BE2C (cell line): ENCODE results near the gene TEPSIN.

ENCODE experiments used
- DNase-seq: peaks from one replicate; pipeline ENCODE4 v3.0.0-alpha.2; 2020
- H3K27me3 ChIP-seq: fragments of 250-450 bp; sonication (Bioruptor Pico); 2 replicates; pipeline ENCODE4 v1.5.1; 2020; ENCODE audit warnings: mild to moderate bottlenecking
- H3K36me3 ChIP-seq: fragments of 250-450 bp; sonication (Bioruptor Pico); 2 replicates; pipeline ENCODE4 v1.5.1; 2020; ENCODE audit warnings: mild to moderate bottlenecking
- H3K4me1 ChIP-seq: fragments of 250-450 bp; sonication (Bioruptor Pico); 2 replicates; pipeline ENCODE4 v1.5.1; 2020
- H3K4me3 ChIP-seq: 2 replicates; pipeline ENCODE4 v1.5.1; 2011; ENCODE audit warnings: low read depth, low read length
- H3K9me3 ChIP-seq: fragments of 250-450 bp; sonication (Bioruptor Pico); 2 replicates; pipeline ENCODE4 v1.5.1; 2020
- TF ChIP-seq, protein P1 (sequence below): IDR thresholded peaks from 2 replicates; pipeline ENCODE4 v1.5.1; 2012; ENCODE audit warnings: mild to moderate bottlenecking, low read depth, low read length

Gene TEPSIN

GRCh38 chr17:81249223-81250040, 10.6 kb upstream of the TEPSIN start:
- Histone ChIP-seq H3K27me3 (no peaks in the 10 kb centered on the region), H3K9me3 (no peaks in the 10 kb centered on the region), H3K4me1 (peaks cover 42% of the 10 kb centered on the region), H3K36me3 (no peaks in the 10 kb centered on the region), H3K4me3 (no peak overlapping the region)
- TF ChIP-seq, protein P1, sequence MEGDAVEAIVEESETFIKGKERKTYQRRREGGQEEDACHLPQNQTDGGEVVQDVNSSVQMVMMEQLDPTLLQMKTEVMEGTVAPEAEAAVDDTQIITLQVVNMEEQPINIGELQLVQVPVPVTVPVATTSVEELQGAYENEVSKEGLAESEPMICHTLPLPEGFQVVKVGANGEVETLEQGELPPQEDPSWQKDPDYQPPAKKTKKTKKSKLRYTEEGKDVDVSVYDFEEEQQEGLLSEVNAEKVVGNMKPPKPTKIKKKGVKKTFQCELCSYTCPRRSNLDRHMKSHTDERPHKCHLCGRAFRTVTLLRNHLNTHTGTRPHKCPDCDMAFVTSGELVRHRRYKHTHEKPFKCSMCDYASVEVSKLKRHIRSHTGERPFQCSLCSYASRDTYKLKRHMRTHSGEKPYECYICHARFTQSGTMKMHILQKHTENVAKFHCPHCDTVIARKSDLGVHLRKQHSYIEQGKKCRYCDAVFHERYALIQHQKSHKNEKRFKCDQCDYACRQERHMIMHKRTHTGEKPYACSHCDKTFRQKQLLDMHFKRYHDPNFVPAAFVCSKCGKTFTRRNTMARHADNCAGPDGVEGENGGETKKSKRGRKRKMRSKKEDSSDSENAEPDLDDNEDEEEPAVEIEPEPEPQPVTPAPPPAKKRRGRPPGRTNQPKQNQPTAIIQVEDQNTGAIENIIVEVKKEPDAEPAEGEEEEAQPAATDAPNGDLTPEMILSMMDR = no peak
- DNase-seq = peak; percentile 22

DNA sequence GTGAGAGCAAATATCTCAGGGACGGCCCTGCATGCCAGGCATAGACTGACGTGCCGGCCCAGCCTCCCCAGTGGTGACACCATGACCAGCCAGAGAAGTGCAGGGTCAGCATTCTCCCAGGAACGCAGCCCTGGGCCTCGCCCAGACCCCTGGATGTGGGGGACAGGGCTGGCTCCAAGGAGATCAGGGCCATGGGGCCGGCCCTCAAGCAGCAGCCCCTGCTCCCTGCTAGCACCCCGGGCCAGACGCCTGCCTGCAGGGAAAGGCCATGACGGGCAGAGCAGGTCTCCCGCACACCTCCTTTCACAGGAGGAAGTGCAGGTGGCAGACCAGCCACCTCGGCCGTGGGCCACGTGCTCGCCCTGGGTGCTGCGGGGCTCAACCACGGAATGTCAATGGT, 9.8 kb upstream of the TEPSIN start:
- H3K9me3 ChIP-seq = no peaks in the 10 kb centered on the region
- DNase-seq = peak; percentile 10
- no peaks in the 10 kb centered on the region for H3K36me3 ChIP-seq
- no peaks in the 10 kb centered on the region for H3K27me3 ChIP-seq
- no peak overlapping the region for H3K4me3 ChIP-seq
- H3K4me1 ChIP-seq = peaks cover 45% of the 10 kb centered on the region
- TF ChIP-seq, protein P1 = no peak

GRCh38 chr17:81247339-81247990, 8.6 kb upstream of the TEPSIN start:
- Histone ChIP-seq H3K9me3 (no peaks in the 10 kb centered on the region), H3K27me3 (no peaks in the 10 kb centered on the region), H3K36me3 (no peaks in the 10 kb centered on the region), H3K4me1 (peaks cover 37% of the 10 kb centered on the region), H3K4me3 (no peak overlapping the region)
- peak; percentile 8 for DNase-seq
- TF ChIP-seq, protein P1 = no peak

DNA sequence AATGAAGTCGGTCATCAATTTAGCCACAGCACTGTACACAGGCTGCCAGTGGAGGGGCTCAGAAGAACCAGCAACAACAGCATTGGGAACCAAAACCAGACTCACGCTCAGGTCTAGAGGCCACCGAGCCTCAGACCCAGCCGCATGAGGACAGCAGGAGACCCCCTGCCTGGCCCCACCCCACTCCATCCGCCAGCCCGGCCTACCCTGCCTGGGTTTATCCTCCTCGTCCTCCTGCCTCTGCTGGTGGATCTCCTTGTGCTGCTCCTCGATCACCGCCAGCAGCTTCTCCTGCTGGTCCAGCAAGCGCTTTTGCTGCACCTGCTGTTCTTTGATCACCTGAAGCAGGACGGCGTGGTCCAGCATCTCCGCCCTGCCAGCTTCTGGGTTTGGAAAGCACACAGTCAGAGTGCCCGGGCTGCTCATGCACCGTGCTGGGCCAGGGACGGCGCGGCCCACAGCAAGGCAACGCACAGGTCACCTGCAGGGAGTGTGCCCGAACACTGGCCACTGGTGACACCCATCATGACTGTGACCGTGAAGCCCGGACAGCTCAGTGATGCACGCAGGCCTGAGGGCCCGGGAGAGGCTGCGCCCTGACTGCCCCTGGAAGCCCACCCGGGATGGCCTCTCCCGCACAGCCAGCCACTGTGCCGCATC, 8.0 kb upstream of the TEPSIN start:
- TF ChIP-seq, protein P1 = no peak
- Histone ChIP-seq H3K36me3 (peaks cover 3% of the 10 kb centered on the region; the same call in 1 of the 2 replicates), H3K4me3 (no peak overlapping the region), H3K4me1 (peaks cover 33% of the 10 kb centered on the region), H3K27me3 (no peaks in the 10 kb centered on the region), H3K9me3 (no peaks in the 10 kb centered on the region)
- DNase-seq = peak; percentile 19

DNA sequence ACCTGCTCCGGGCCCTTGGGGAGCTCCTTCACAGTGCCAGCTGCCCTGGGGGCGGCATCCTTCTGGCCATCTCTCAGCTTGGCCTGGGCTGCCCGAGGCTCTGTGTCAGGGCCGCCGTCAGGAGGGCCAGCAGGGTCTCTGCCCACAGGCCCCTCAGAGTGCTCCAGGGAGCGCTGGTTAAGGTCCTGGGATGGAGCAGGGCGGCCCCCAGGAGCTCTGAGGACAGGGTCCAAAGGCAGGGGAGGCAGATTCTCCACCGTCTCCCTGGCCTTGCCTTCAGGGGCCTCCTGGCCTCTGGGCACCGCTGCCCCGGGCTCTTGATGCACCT, 7.5 kb upstream of the TEPSIN start:
- H3K9me3 ChIP-seq = no peaks in the 10 kb centered on the region
- no peaks in the 10 kb centered on the region for H3K27me3 ChIP-seq
- peaks cover 29% of the 10 kb centered on the region for H3K4me1 ChIP-seq
- peaks cover 6% of the 10 kb centered on the region for H3K36me3 ChIP-seq
- DNase-seq = no peak
- H3K4me3 ChIP-seq = no peak overlapping the region
- TF ChIP-seq, protein P1 = no peak
